Effector memory CD8-positive, alpha-beta T cell (primary cell): ENCODE measurements around the gene EDEM3.

ENCODE experiments used
- ATAC-seq: fragments of 150-1000 bp; cut with Tn5 transposase; replicated peaks from 2 replicates; pipeline ENCODE4 v1.10.0; 2021; ENCODE audit warnings: mild to moderate bottlenecking, moderate library complexity
- DNase-seq, 3 experiments: peaks; one replicate each; pipeline ENCODE4 v3.0.0; 2021
- H3K27ac Mint-ChIP-seq, 2 donors: one replicate each; pipeline ENCODE4 v1.8.0; 2022; ENCODE audit warnings: mild to moderate bottlenecking in 2 of 2, mixed read lengths in 2 of 2, moderate library complexity in 2 of 2
- H3K27me3 Mint-ChIP-seq, 2 donors: one replicate each; pipeline ENCODE4 v1.8.0; 2022; ENCODE audit warnings: mixed read lengths in 2 of 2
- H3K36me3 Mint-ChIP-seq: one replicate; pipeline ENCODE4 v1.8.0; 2022; ENCODE audit warnings: mild to moderate bottlenecking, moderate library complexity, mixed read lengths; ENCODE audit not compliant: insufficient read depth
- H3K4me1 Mint-ChIP-seq, 2 donors: one replicate each; pipeline ENCODE4 v1.8.0; 2022; ENCODE audit warnings: low read depth in 2 of 2, mixed read lengths in 2 of 2
- H3K4me3 Mint-ChIP-seq, 2 donors: one replicate each; pipeline ENCODE4 v1.8.0; 2022; ENCODE audit warnings: mild to moderate bottlenecking in 2 of 2, mixed read lengths in 2 of 2, moderate library complexity in 2 of 2
- H3K9me3 Mint-ChIP-seq, 2 donors: one replicate each; pipeline ENCODE4 v1.8.0; 2022; ENCODE audit warnings: mixed read lengths in 2 of 2

The EDEM3 gene

DNA sequence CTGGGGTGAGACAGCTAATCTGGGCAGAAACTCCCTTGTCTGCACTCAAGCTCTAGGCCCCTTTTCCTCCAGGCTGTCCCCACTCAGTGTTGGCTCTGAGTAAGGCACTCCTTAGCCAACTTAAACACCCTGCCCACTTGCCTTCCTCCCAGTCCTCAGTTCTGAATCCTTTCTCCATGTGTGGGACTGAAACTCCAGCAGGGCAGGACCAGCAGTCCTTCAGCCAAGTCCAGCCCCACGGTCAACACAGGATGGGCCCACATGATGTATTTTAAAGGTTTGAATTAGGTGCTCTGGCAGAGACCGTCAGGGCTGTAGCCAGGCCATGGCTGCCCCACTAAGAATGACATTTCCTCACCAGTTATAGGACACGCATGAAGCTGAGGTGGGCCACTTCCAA is 107.8 kb downstream of the EDEM3 start:
- ATAC-seq (no peak), DNase-seq (no peak)
- Mint-ChIP-seq H3K4me3 (no peak overlapping the region), H3K36me3 (no peaks in the 10 kb centered on the region), H3K27ac (no peak overlapping the region), H3K4me1 (no peaks in the 10 kb centered on the region), H3K9me3 (peaks cover 0 to 6% of the 10 kb centered on the region in 2 donors), H3K27me3 (peaks cover 25 to 91% of the 10 kb centered on the region in 2 donors)

DNA sequence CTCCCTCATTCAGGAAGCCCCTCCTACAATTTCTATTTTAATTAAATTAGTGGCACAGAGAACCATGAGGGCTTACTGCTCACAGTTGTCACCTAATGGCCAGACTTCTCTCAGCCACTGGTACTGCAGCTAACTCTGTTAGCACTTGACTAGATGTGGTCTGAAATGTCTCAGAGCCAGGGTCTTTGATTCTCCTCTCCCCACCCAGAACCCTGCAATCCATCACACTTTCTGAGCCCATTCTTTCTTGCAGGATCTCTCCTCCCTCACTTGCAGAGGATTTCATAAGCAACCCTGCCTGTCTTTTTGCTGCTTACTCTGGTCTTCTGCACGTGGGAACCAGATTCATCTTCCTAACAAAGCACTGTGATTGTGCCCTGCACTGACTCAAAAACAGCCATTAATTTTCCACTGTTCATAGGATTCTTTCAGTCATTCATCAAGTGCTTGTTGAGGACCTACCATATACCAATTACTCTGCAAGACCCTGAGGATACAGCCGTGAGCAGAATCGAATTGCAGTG is 108.4 kb downstream of the EDEM3 start:
- no peaks in the 10 kb centered on the region for H3K36me3 Mint-ChIP-seq

DNA sequence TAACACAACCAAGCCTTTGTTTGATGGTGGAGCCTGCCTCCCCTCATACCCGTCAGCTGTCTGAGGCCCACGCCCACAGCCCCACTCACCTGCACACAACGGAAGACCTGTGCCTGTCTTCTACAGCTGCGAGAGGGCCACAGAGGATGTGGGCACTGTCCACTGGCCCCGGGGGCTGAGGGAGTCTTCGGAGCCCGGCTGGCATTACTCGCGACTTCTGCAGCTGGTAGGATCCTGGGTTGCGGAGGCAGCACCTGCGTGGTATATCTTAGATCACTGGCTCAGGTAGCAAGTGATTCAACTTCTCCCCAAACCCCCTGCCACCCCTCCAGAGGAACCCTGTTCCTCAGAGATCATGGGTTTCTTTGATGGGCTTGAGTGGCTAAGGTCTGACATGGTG is 109.9 kb downstream of the EDEM3 start:
- H3K9me3 Mint-ChIP-seq = no peaks in the 10 kb centered on the region
- no peak overlapping the region for H3K27ac Mint-ChIP-seq

More for the DNA sequence above, 108.4 kb downstream of the EDEM3 start:
- Mint-ChIP-seq H3K4me3 (no peak overlapping the region), H3K27ac (no peak overlapping the region), H3K27me3 (peaks cover 25 to 91% of the 10 kb centered on the region in 2 donors), H3K4me1 (no peaks in the 10 kb centered on the region), H3K9me3 (peaks cover 0 to under 1% of the 10 kb centered on the region in 2 donors)
- DNase-seq (no peak), ATAC-seq (no peak)

DNA sequence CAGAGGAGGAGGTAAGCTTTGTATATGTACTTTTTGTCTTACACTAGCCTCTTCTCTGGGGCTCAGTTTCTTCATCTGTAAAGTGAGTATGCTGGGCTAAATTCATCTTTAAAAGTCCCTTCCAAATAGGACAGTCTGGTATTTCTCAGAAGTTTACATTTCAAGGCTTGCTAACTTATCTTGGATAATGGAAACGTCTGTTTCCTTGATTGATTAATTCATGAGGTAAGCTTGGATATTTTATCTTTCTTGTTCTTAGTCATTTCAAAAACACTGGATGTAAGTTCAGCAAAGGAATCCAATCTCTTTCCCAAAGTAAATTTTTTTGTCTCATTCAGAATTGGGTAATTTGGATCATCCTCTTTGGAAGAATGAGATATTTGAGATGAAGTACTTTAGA is 111.0 kb downstream of the EDEM3 start:
- H3K4me1 Mint-ChIP-seq = no peaks in the 10 kb centered on the region
- DNase-seq (no peak), ATAC-seq (no peak)
- H3K4me3 Mint-ChIP-seq = no peak overlapping the region
- no peaks in the 10 kb centered on the region for H3K9me3 Mint-ChIP-seq
- no peak overlapping the region for H3K27ac Mint-ChIP-seq
- H3K27me3 Mint-ChIP-seq = peaks cover 12 to 82% of the 10 kb centered on the region in 2 donors
- peaks cover 3% of the 10 kb centered on the region for H3K36me3 Mint-ChIP-seq

More for the DNA sequence above, 109.9 kb downstream of the EDEM3 start:
- ATAC-seq (no peak), DNase-seq (no peak)
- H3K36me3 Mint-ChIP-seq = peaks cover 2% of the 10 kb centered on the region
- no peak overlapping the region for H3K4me3 Mint-ChIP-seq
- H3K4me1 Mint-ChIP-seq = no peaks in the 10 kb centered on the region
- H3K27me3 Mint-ChIP-seq = peaks cover 19 to 89% of the 10 kb centered on the region in 2 donors

DNA sequence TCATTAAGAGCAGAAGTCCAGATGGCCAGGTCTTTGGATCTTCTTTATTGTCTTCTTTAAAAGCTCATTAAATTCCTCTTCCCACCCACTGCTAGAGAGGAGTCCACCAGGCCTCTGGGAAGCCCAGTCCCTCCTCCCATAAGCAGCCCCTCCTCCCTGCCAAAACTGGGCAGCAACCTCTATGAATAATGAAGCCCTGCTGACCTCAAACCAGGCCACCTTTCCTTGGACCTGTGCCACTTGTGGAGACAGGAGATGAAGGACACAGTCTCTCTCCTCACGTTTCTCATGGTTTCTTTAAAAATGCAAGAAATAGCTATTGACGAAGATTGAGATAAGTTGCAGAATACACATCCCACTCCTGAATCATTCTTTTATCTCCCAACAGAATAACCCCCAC is 112.8 kb downstream of the EDEM3 start:
- Mint-ChIP-seq H3K27me3 (peaks cover 12 to 69% of the 10 kb centered on the region in 2 donors), H3K36me3 (peaks cover 6% of the 10 kb centered on the region), H3K4me3 (no peak overlapping the region), H3K27ac (no peak overlapping the region), H3K4me1 (no peaks in the 10 kb centered on the region), H3K9me3 (no peaks in the 10 kb centered on the region)
- DNase-seq (no peak), ATAC-seq (no peak)

DNA sequence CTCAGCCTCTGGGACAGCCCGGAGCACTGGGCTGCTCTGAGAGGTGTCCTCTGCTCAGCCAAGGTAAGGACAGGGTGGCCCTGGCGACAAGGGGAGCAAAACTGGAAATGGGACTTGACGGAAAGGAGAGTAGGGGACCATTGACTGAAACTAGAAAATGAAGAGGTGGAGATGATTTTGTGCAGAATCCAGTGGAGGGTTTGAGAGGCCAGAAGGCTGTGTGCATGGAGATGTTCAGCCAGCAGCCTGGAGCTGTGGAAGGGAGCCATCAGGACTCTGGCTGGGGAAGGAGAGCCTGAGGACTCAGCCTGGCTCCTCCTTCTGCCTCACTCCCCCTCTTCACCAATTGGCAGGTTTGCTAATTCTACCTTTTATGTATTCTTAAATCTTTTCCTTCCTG is 114.2 kb downstream of the EDEM3 start:
- Mint-ChIP-seq H3K36me3 (peaks cover 6% of the 10 kb centered on the region), H3K4me3 (no peak overlapping the region), H3K9me3 (no peaks in the 10 kb centered on the region), H3K4me1 (no peaks in the 10 kb centered on the region), H3K27me3 (peaks cover 12 to 58% of the 10 kb centered on the region in 2 donors), H3K27ac (no peak overlapping the region)
- ATAC-seq (no peak), DNase-seq (no peak)
